Renal cortex interstitium (tissue), 11 donors: Measurements from ENCODE around the gene MIB2. TPM values are rescaled to one million over a fixed set of nuclear protein-coding genes. Genes with fewer than 3 reads are reported as not detected.
A peak's percentile ranks its signal among the peaks of the same experiment; 100 is the strongest.
"Not testable (repeated sequence)": the region's sequence is repeated elsewhere in the genome, so short reads cannot be mapped to it uniquely, and the experiment has no call there.

Experiments
- DNase-seq, 11 donors: peaks; one replicate each; pipeline ENCODE4 v3.0.0-alpha.2; 2013; ENCODE audit warnings: low read depth in 9 of 11, low spot score in 4 of 11; ENCODE audit errors: extremely low read depth in 1 of 11
- polyA plus RNA-seq, 3 donors: library from polyadenylated mRNA; unstranded; fragments of 120-200 nt; gene quantifications; one replicate each; pipeline ENCODE4 v1.2.1, GENCODE V29; 2013; ENCODE audit not compliant: insufficient read length in 3 of 3

The MIB2 gene
- polyA plus RNA-seq, 3 donors: 30.3 to 71.4 (median 70.4) TPM

GRCh38 chr1:1636621-1637478, 21.6 kb downstream of the MIB2 start:
- not testable (repeated sequence) for DNase-seq

GRCh38 chr1:1637479-1637875, 22.2 kb downstream of the MIB2 start:
- not testable (repeated sequence) for DNase-seq

- not testable (repeated sequence) for DNase-seq
Observed at GRCh38 chr1:1638528-1638927, 23.2 kb downstream of the MIB2 start.

GRCh38 chr1:1639368-1639767, 24.1 kb downstream of the MIB2 start:
- not testable (repeated sequence) for DNase-seq

- not testable (repeated sequence) for DNase-seq
Observed at GRCh38 chr1:1640081-1640480, 24.8 kb downstream of the MIB2 start.

GRCh38 chr1:1640711-1641461, 25.6 kb downstream of the MIB2 start:
- not testable (repeated sequence) for DNase-seq

- not testable (repeated sequence) for DNase-seq
Observed at GRCh38 chr1:1646326-1646725, 31.0 kb downstream of the MIB2 start.

GRCh38 chr1:1647567-1648241, 32.4 kb downstream of the MIB2 start:
- DNase-seq: not testable (repeated sequence)

GRCh38 chr1:1648265-1648664, 33.0 kb downstream of the MIB2 start:
- not testable (repeated sequence) for DNase-seq

- peak; percentile 83 to 97 (median 93) for DNase-seq
Observed at GRCh38 chr1:1658583-1659549, 43.6 kb downstream of the MIB2 start, which contains the start of gene CDK11B. Gene CDK11B (minus strand): TSS chr1:1659004. CDS start chr1:1657485, 1,519 bp downstream.

GRCh38 chr1:1662392-1662791, 47.1 kb downstream of the MIB2 start:
- not testable (repeated sequence) for DNase-seq

- DNase-seq: not testable (repeated sequence)
Observed at GRCh38 chr1:1662830-1663560, 47.7 kb downstream of the MIB2 start.

- DNase-seq: not testable (repeated sequence)
Observed at GRCh38 chr1:1664318-1664717, 49.0 kb downstream of the MIB2 start.

GRCh38 chr1:1664941-1665814, 49.9 kb downstream of the MIB2 start:
- no peak for DNase-seq

GRCh38 chr1:1665815-1666251, 50.5 kb downstream of the MIB2 start:
- DNase-seq: no peak

GRCh38 chr1:1666526-1666925, 51.2 kb downstream of the MIB2 start:
- DNase-seq: no peak
